ENCODE data around the gene OTOA. TPM values are rescaled to one million over a fixed set of nuclear protein-coding genes. Genes with fewer than 3 reads are reported as not detected.

The OTOA gene
- total and polyA plus RNA-seq, 2 of the 13 experiments (the other 11 are each of a cell fraction or from before 2014, with no cell fraction given) = 0.05 to 0.15 TPM

GRCh38 chr16:21663889-21664647 is at the start of gene OTOA (continued):
- TF ChIP-seq ZNF280B (CRISPR knock-in tag; IDR thresholded peaks at IDR 0.05; ENCODE audit: borderline replicate concordance) = 0 out of 2 replicates have a peak, but pooled peaks have one; percentile 28
- no peak for TF ChIP-seq PCBP2 (optimal IDR thresholded peaks at IDR 0.05; ENCODE audit: low read depth, low read length, poor library complexity, severe bottlenecking)
- peak; percentile 82 for TF ChIP-seq ZNF263 (CRISPR knock-in tag; IDR thresholded peaks at IDR 0.05)
- peak; percentile 20; the same call in 1 of the 2 replicates for TF ChIP-seq GABPB1 (CRISPR knock-in tag; IDR thresholded peaks at IDR 0.05)
- 0 out of 2 replicates have a peak, but pooled peaks have one; percentile 13 for TF ChIP-seq YEATS4 (CRISPR knock-in tag; IDR thresholded peaks at IDR 0.05; ENCODE audit: borderline replicate concordance)
- peak; percentile 62; the same call in 1 of the 2 replicates for TF ChIP-seq MAZ (IDR thresholded peaks at IDR 0.05; ENCODE audit: borderline replicate concordance, low read depth, low read length)
- TF ChIP-seq MAZ (CRISPR knock-in tag; IDR thresholded peaks at IDR 0.05; ENCODE audit: low read depth) = peak; percentile 39; the same call in 1 of the 2 replicates
- no peak for TF ChIP-seq ZNF614 (CRISPR knock-in tag; IDR thresholded peaks at IDR 0.05; ENCODE audit: borderline replicate concordance)
- no peak for TF ChIP-seq ZNF264 (CRISPR knock-in tag; IDR thresholded peaks at IDR 0.05)

GRCh38 chr16:21614896-21615295 is 48.9 kb upstream of the OTOA start:
- CTCF ChIA-PET (ENCODE audit: low intra/inter-chr PET ratio, low total read pairs) = no interaction called here
- TF ChIP-seq IKZF5 (CRISPR knock-in tag; IDR thresholded peaks at IDR 0.05) (no peak), REL (CRISPR knock-in tag; conservative IDR thresholded peaks at IDR 0.05) (no peak), SMC3 (IDR thresholded peaks at IDR 0.05; ENCODE audit: low read length) (peak; percentile 9; the same call in 1 of the 2 replicates), CTCF (CRISPR knock-in tag; IDR thresholded peaks at IDR 0.05) (peak; percentile 31)

More at GRCh38 chr16:21614896-21615295, 48.9 kb upstream of the OTOA start:
- no peak overlapping the region for H2AFZ ChIP-seq (ENCODE audit: low read length)
- 96% methylated on average over 3 of the region's 3 CpGs for WGBS (ENCODE audit: low lambda C conversion rate)
- H4K20me1 ChIP-seq (ENCODE audit: insufficient read depth, low read length) = no peaks in the 10 kb centered on the region
- H3K9ac ChIP-seq (ENCODE audit: insufficient read depth, low read depth, low read length) = no peak overlapping the region
- H3K4me3 ChIP-seq (replicated peaks in 1 of 3; ENCODE audit: insufficient read depth in 1 of 3, low read depth in 2 of 3, low read length in 3 of 3) = no peak overlapping the region
- H3K79me2 ChIP-seq (ENCODE audit: insufficient read depth, low read length) = peaks cover 54% of the 10 kb centered on the region
- no peaks in the 10 kb centered on the region for H3K9me3 ChIP-seq (ENCODE audit: low read length)
- intact Hi-C loops (cut with micrococcal nuclease; ENCODE audit: unreplicated experiment) = no loop called here
- H3K36me3 ChIP-seq (replicated peaks in 1 of 2; ENCODE audit: control insufficient read depth in 1 of 2, insufficient read depth in 2 of 2, low read length in 2 of 2) = peaks cover under 1 to 14% of the 10 kb centered on the region in 2 experiments
- POLR2A ChIA-PET = no interaction called here
- peaks cover 15% of the 10 kb centered on the region for H3K4me1 ChIP-seq (ENCODE audit: insufficient read depth, low read length)
- DNase-seq (ENCODE audit: low spot score) = no peak
- no peak overlapping the region for H3K4me2 ChIP-seq (ENCODE audit: low read depth, low read length)
- no peak for FAIRE-seq
- in situ Hi-C loops (cut with HindIII; ENCODE audit: extremely low pct_ligation_motif_present, low pct_unique_long_range_greater_than_20kb) = no loop called here
- ATAC-seq = peak; percentile 58
- BruUV-seq (replicated peaks) = no TSS peak
- H3K27ac ChIP-seq (ENCODE audit: extremely low read length, insufficient read depth, low read length) = no peak overlapping the region
- H3K27me3 ChIP-seq (ENCODE audit: control insufficient read depth in 1 of 2, insufficient read depth in 2 of 2, low read length in 2 of 2) = no peaks in the 10 kb centered on the region
